IMR-90 (cell line): Measurements from ENCODE around the gene SEMG1.

Source experiments
- BHLHE40 ChIP-seq: fragments of 150-350 bp; IDR thresholded peaks from 2 replicates; pipeline ENCODE4 v1.6.1; 2016; ENCODE audit warnings: mild to moderate bottlenecking, low read depth, low read length
- MXI1 ChIP-seq: IDR thresholded peaks from 2 replicates; pipeline ENCODE4 v1.6.1; 2012; ENCODE audit warnings: low read depth, mild to moderate bottlenecking, low read length, moderate library complexity, borderline replicate concordance
- POLR2A ChIP-seq: IDR thresholded peaks from 2 replicates; pipeline ENCODE4 v1.6.1; 2012; ENCODE audit warnings: mild to moderate bottlenecking, low read depth, low read length
- RFX5 ChIP-seq: IDR thresholded peaks from 2 replicates; pipeline ENCODE4 v1.8.0; 2012; ENCODE audit warnings: low read depth, mild to moderate bottlenecking, low read length, moderate library complexity
- SMC3 ChIP-seq: fragments of 150-350 bp; IDR thresholded peaks from 2 replicates; pipeline ENCODE4 v1.6.1; 2016; ENCODE audit warnings: low read depth, mild to moderate bottlenecking, antibody characterized with exemption, low read length, moderate library complexity
- TF ChIP-seq, protein P1 (sequence below): conservative IDR thresholded peaks from 2 replicates; pipeline ENCODE4 v1.5.1; 2012; ENCODE audit warnings: mild to moderate bottlenecking, low read depth, low read length, improper control_type of control experiment
- TF ChIP-seq, protein P2 (sequence below): fragments of 150-350 bp; IDR thresholded peaks from 2 replicates; pipeline ENCODE4 v1.6.1; 2017; ENCODE audit warnings: mild to moderate bottlenecking, antibody characterized with exemption, low read length, low read depth

DNA sequence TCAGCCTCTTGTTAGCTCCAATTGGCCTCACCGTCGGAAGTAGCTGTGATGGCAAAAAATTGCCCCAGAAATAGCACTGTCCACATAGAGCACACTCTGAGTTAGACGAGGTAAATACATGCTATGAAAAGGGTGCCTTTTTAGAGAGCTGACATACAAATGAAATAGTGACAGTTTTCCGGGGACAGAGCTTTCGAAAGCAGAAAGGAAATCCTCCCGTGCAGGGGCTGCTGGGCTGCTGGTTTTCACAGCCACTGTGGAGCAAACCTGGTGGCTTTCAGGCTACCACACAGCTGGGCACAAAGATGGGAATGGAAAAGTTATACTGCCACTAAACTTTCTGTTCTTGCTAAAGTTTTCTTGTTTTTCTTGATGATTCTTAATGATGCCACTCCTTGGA lies 39.3 kb downstream of the SEMG1 start:
- no peak for TF ChIP-seq SMC3
- TF ChIP-seq, protein P1, sequence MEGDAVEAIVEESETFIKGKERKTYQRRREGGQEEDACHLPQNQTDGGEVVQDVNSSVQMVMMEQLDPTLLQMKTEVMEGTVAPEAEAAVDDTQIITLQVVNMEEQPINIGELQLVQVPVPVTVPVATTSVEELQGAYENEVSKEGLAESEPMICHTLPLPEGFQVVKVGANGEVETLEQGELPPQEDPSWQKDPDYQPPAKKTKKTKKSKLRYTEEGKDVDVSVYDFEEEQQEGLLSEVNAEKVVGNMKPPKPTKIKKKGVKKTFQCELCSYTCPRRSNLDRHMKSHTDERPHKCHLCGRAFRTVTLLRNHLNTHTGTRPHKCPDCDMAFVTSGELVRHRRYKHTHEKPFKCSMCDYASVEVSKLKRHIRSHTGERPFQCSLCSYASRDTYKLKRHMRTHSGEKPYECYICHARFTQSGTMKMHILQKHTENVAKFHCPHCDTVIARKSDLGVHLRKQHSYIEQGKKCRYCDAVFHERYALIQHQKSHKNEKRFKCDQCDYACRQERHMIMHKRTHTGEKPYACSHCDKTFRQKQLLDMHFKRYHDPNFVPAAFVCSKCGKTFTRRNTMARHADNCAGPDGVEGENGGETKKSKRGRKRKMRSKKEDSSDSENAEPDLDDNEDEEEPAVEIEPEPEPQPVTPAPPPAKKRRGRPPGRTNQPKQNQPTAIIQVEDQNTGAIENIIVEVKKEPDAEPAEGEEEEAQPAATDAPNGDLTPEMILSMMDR, result no peak
- TF ChIP-seq RFX5, result no peak
- TF ChIP-seq MXI1, result no peak
- TF ChIP-seq BHLHE40, result no peak
- TF ChIP-seq POLR2A, result no peak
- TF ChIP-seq, protein P2, sequence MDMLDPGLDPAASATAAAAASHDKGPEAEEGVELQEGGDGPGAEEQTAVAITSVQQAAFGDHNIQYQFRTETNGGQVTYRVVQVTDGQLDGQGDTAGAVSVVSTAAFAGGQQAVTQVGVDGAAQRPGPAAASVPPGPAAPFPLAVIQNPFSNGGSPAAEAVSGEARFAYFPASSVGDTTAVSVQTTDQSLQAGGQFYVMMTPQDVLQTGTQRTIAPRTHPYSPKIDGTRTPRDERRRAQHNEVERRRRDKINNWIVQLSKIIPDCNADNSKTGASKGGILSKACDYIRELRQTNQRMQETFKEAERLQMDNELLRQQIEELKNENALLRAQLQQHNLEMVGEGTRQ, result no peak
